ENCODE measurements around the gene TBX2.
"Not testable (repeated sequence)": the region's sequence is repeated elsewhere in the genome, so short reads cannot be mapped to it uniquely, and the experiment has no call there.

The TBX2 gene

DNA sequence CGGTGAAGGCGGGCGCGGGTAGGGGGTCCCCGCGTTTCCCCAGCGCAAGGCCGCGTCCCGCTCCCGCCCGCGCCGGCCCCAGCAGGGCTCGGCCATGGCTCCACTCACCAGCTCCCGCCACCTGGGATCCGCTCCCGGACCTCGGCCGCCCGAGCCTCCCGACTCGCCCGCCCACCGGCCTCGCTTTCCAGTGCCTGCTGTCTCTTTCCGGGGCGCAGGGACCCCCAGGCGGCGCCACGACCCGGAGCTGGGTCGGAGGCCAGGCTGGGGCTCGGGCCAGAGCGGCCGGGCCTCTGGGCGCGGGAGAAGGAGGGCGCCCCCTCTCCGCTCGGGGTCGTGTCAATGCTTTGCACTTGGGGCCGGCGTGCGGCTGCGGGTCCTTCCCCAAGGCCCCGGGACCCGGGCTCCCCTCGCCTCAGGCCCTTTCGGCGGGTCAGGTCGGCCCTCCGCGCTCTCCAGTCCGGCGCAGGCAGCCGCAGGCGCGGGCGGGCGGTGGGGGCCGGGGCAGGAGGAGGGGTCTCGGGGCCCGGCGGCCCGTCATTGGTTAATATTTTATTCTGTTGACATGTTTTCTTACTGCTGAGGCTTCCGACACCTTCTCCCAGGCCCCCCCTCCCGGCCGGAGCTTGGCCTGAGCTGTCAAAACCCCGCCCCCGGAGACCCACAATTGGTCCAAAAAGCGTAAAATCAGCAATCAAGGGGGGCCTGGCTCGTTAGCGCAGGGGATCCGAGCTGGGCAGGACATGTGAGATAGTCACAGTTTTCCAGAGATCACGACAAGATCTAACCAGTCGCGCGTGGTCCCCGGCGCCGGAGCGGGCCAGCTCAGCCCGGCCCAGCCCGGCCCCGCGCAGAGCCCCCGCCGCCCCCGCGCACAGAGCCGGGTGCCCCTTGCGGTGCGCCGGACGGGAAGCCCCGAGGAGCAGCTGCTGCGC lies at the start of gene TBX2:
TBX2 (plus strand) TSS at position 713 of the 935 bp plus-strand sequence. CDS start 334 bp downstream, outside the sequence.
- DNase-seq (ENCODE audit: low spot score), result no peak

DNA sequence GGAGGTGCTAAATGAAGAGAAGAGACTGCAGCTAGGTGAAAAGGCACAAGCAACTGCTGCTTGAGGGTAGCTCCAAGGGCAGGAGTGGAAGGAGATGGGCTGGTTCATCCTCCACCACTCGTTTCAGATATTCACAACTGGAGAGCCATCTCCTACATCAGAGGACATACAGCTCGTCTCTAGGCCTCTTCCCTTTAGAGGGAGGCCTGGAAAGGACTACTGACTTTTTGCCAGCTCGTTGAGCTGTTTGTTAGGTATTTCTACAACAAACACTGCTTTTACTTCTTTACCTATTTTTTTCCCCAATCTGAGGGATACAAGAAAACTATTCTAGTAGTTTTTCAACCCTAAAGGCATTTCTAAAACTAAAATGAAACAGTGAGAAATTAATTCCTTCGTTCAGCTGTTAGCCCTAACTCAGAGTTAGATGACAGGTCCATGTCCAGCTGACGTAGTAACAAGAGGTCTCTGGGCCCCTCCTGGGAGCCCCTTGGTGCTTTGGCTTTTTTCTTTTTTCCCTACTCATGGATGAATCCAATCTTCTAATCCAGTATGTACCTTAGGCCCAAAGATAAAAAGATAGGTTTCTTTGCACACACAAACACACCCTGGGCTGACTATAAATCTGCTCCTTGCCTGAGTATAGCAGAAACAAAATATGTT lies 47.8 kb upstream of the TBX2 start:
- DNase-seq (ENCODE audit: low spot score), result no peak

DNA sequence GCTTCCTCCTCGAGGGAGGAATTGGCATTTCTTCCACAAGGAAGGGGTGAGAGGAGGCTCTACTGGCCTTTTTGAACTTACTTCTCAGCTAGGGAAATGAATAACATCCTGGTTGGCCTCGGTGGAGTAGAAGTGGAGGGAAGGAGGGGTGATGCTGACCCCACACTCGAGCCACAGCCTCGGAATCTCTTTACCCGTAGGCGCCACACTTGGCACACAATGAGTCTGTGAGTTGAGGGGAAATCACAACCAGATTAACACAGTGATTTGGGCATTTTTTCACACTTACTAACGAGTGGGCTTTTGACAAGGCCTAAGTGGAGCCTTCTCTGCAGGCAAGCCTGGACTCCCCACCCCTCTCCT lies 47.3 kb upstream of the TBX2 start:
- no peak for DNase-seq (ENCODE audit: low spot score)

DNA sequence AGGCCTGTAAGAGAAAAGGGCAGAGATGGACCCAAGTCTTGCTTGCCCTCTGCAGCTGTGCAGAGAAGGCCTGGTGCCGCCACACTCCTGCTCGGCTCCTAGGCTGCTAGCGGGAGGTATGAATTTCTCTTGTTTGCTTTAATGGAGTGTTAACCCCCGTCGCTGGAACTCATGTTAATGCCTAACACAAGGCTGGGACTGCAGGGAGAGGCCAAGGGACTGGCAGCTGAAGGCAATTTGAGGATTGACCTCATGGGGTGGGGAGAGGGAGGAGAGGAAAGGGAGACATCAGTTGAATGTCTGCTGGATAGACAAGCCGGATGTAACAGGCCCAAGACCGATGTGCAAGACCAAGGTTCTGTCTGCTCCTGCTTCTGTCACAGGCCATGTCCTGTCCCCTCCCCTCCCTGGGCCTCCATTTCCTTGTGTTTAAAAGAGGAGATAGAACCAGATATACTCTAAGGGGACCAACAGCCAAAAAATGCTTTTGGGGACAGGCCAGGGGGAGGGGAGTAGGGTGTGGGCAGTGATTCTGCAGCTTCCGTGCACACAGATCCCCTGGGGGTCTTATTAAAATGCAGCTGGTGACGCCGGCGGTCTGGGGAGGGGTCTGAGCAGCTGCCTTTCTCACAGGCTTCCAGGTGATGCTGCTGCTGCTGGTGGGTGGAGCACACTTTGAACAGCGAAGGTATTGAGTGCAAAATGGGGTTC lies 46.7 kb upstream of the TBX2 start:
- no peak for DNase-seq (ENCODE audit: low spot score)

DNA sequence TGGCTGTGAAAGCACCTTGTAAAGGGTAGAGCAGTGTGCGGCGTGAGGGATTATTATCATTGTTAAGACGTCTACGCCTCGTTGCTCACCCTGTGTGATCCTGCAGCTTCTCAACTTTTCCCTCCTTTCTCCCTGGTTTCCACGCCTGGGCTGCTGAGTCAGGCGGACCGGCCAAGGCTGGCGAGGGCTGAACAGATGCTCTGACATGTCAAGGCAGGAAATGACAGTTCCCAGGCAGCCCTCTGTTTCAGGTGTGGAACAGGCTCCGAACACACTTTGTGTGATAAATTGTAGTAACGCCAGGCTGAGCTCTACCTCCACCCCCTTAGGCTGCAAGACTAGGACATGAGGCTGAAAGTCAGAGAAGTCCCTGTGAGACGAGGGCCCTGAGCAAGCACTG lies 46.0 kb upstream of the TBX2 start:
- DNase-seq (ENCODE audit: low spot score), result no peak

DNA sequence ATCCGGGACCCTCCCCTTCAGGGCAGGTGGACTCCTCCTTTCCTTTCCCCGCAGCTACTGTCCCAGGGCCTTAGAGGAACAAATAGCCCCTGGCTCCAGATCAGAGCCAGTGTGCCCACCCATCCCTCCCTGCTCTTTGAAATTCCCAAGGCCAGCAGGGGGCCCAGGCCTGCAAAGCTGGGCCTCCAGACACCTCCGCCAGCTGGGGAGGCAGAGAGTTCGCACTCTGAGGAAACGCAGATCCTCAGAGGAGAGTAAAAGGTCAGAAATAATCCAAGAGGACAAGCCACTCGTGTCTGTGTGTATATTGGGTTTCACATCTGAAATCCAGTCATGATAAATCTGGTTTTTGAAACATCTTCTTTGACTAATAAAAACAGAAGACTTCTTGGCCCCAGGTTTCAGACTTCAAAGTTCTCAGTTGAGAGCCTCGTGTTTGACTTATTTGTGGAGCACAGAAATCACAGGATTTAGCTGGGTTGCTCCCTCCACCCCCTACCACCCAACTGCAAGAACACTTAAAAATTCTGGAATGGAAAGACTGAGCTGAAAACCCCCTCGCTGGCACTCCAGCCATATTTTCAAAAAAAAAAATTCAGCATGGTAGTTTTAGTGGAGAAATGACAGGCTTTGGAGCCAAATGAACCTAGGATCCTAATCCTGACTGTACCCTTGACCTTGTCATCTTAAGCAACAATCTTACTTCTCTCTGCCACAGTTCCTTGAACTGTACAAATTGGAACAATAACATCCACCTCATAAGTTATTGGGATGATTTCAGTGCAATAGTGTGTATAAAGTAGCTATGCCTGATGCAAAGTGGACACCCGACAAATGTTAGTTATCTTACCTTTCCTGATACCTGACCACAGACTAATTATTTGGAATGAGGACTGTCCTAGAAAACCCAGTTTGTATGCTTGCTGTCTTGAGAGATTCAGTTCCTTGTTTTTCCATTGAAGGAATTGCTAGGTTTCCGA lies 44.5 kb upstream of the TBX2 start:
- DNase-seq (ENCODE audit: low spot score), result no peak

DNA sequence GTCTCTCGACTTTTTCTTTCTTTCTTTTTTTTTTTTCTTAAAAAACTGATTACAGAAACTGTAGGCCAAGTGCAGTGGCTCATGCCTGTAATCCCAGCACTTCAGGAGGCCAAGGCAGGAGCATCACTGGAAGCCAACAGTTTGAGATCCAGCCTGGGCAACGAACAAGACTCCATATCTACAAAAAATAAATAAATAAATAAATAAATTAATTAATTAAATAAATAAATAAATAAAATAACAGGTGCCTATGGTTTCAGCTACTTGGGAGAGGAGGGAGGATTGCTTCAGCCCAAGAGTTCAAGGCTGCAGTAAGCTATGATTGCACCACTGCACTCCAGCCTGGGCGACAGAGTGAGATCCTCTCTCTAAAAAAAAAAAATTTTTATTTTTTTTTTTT lies 42.6 kb upstream of the TBX2 start:
- not testable (repeated sequence) for DNase-seq (ENCODE audit: low spot score)

DNA sequence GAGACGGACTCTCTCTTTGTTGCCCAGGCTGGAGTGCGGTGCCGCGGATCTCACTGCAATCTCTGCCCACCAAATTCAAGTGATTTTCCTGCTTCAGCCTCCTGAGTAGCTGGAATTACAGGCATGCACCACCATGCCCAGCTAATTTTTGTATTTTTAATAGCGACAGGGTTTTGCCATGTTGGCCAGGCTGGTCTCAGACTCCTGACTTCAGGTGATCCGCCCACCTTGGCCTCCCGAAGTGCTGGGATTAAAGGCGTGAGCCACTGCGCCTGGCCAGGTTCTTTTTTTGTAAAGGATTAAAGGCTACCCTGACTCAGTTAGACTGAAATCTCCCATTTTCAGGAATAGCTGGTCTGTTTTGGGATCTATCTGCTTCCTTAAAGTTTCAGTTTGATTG lies 40.1 kb upstream of the TBX2 start:
- DNase-seq (ENCODE audit: low spot score), result not testable (repeated sequence)

DNA sequence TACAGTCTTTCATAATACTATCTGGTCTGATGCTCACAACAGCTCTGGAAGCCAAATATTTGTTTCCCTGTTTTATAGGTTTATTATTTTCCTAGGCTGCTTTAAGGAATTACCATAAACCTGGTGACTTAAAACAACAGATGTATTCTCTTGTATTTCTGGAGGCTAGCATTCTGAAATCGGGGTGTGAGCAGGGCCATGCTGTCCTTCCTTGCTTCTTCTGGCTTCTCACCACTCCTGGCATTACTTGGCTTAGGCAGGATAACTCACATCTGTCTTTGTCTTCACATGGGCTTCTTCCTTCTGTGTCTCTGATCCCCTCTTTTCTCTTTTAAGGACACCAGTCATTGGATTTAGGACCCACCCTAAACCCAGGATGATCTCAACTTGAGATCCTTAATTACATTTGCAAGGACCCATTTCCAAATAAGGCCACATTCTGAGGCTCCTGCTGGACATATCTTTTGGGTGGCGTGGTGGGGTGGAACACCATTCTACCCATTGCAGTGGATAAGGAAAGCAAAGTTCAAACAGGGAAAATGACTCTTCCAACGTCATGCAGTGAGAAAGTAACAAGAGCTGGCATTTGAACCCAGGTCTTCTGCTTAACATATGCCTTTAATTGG lies 39.2 kb upstream of the TBX2 start:
- no peak for DNase-seq (ENCODE audit: low spot score)

DNA sequence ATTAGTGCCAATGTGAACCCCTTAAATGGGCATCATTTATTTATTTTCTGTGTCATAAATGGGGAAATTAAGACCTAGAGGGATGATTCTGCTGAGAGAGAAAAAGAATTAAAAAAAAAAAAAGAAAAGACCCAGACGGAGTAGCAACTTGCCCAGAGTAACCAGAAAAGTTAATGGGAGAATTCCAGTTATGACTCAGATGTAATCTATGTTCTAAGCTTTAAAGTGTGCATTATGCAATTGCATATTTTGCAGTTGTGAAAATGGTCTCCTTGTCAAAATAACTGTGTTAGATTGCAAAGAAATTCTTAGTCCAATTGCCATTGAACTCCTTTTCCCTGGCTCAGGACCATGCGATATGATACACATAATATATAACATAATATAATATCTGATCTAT lies 38.6 kb upstream of the TBX2 start:
- no peak for DNase-seq (ENCODE audit: low spot score)

DNA sequence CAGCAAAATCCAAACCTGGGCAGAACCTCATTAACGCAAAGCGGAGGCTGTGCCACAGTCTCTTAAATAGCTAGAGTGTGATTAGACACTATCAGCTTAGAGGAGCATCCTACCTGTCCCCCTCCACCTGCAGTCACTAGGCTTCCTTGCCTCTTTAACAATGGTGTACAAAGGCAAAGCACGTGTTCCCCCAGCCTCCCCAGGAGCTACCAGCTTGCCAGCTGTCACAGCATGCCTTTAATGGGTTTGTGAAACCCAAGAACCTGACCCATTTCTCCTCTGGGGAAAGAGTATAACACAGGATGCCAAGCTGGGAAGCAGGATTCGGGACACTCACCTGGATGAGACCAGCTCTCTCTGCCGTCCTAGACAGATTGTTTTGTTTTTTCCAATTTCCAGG lies 37.2 kb upstream of the TBX2 start:
- no peak for DNase-seq (ENCODE audit: low spot score)

DNA sequence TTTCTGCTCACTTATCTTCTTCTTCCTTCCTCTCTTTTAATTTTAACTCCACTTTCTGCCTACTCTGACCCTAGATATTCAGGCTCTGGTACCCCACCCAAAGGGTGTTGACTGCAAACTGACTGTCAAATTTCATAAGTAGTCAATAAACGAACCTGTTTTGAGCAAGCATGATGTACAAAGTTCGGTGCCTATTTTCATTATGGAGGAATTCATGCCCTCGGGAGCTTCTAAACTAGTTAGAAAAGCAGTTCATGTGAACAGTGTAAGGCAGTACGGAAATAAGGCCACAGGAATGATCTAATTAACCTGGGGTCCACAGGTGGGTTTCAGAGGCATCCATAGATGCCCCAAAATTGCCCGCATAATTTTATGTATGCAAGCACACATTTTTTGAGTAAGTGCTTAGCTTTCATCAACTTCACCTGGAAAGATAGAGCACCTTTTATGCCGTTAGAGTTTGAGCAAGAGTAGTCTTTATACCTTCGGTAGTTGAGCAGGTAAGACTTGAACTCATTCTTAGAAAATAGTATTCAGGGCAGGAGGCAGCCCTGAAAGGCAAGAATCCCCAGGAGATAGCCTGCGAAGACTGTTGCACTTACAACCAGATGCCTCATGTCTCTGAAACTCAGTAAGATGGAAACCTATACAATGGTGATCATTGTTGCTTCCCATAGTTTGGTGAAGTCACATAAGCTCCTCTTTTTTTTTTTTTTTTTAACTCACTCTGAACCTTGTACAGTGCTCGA lies 36.6 kb upstream of the TBX2 start:
- DNase-seq (ENCODE audit: low spot score), result no peak

DNA sequence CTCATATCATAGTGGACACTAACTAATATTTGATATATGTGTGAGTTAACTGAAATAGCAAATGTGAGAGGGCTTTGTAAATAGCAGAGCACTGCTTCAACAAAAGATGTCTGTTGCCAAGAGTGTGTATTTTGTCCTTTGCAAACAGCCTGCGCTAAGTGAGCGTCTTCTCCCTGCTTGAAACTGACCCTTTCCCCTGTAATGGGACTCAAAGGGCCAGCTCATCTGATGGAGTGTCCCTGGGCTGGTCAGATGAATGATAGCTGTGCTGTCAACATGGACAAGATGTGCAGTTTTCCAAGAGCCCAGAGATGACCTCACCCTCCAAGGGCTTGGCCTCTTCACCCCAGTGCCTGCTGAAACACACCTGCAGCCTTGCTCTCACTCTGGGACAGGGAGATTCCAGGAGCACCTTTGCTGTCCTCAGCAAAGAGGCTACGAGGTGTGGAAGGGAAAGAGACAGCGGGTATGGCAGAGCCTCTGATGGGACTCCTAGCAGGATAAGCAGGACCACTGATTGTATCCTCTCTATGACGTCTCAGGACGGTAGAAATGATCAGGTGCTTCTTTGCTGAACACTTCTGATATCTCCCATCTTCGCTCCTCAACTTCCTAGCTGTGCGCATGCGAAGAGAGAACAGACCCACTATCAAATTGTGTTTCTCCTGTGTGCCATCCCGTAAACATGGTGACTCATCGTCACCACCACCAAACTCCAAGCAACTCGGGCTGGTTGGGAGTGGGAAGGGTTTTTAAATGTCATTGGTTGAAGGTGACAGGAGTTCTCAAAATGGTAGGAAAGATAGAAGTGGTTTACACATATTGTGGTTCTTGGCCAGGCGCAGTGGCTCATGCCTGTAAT lies 35.8 kb upstream of the TBX2 start:
- no peak for DNase-seq (ENCODE audit: low spot score)

DNA sequence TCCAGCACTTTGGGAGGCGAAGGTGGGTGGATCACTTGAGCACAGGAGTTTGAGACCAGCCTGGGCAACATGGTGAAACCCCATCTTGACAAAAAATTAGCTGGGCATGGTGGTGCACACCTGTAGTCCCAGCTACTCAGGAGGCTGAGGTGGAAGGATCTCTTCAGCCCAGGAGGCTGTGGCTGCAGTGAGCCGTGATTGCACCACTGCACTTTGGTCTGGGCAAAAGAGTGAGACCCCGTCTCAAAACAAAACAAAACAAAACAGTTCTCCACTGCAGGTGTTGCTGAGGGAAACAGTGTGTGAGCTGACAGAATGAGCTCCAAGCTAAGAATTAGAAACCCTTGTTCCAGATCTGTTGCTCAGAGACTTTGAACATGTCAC lies 35.2 kb upstream of the TBX2 start:
- DNase-seq (ENCODE audit: low spot score), result no peak

DNA sequence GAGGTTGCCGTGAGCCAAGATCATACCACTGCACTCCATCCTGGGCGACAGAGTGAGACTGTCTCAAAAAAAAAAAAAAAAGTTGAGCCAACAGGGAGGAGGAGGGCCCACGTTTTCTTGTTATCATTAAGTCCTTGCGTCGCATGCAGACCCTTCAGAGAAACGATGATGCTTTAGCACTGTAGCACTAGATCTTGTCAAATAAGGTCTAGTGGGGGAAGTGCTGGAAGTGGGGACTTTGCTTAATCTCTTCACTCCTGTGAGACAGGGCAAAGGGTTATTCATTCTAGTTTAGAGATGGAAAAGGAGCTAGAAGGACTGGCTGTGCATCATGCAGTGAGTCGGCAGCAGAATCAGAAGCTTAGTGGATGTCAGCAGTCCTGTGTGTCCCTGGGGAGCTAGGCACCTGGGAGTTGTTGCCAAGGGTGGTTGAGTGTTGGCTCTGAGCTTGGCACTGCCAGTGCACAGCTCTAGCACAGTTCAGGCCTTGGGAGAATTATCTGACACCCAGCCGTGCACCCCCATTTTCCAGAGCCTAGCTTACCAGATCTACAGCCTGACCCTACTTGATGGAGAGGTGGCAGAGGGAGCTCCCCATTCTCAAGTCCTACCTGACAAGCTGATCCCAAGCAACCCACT lies 33.4 kb upstream of the TBX2 start:
- DNase-seq (ENCODE audit: low spot score), result no peak

DNA sequence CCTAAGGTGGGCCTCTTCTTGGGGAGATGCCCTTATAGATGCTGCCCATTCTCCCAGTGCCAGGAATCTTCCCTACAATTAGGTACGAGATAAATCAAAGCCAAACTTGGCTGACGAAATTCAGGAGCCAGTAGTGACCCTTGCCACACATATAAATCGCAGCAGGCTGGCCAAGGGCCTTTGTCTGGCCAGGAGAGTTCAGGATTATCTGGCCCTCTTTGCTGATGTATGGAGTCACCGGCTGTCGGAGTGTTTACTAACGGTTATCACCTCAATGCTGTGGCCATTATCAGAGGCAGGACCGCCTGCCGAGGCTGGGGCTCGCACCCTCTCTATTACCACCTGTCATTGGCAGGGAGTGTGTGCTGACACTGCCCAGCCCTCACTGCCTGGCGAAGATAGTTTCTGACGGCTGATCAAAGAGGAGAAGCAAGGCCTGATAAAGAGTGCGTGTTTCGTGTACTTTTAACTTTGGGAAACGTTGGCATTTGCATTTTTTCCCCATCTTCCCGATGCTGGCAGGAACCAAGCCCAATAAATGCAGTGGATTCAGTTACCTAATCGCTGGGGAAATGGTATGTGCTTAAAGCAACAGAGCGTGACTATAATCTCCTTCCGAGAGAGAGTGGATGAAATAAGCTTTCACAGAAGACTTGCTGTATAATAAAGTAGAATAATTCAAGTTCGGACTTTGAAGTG lies 32.8 kb upstream of the TBX2 start:
- DNase-seq (ENCODE audit: low spot score), result no peak

DNA sequence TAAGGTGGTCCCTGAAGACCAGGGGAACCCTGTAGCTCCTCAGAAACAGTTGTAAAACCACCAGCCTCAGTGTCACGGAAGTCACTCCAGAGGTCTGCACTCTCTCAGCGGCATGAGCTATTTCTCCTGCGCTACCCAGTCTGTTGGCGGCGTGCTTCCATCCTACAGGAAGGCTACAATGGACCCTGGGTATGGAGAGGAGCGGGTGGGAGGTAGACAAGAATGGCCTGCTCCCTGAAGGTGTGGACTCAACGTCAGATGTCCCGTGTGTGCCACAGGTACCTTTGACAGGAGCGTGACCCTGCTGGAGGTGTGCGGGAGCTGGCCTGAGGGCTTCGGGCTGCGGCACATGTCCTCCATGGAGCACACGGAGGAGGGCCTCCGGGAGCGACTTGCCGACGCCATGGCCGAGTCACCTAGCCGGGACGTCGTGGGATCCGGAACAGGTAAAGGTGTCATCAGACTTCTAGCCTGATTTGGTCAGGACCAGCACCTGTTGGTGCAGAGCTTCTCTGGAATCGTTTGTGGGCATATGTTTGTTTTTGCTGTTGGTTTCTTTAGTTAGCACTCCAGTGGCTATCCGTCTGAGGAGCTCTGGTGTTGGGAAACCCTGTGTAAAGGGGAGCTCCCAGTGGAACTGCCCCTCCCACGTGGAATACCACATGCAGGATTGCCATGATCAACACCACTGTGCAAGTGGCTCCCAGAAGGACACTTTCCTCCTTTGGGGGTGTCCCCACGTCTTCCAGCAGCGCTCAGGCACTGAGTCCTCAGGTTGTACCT lies 31.4 kb upstream of the TBX2 start:
- no peak for DNase-seq (ENCODE audit: low spot score)
